Liver (tissue), 9 donors: ENCODE data around the gene FRRS1. TPM values are rescaled to one million over a fixed set of nuclear protein-coding genes. Genes with fewer than 3 reads are reported as not detected.

Source experiments
- DNase-seq: peaks from one replicate; pipeline ENCODE4 v3.0.0-alpha.2; 2017; ENCODE audit warnings: low spot score
- H3K27ac ChIP-seq, 2 donors: one replicate each; pipeline ENCODE4 v1.7.0; 2013; ENCODE audit warnings: inconsistent platforms in 2 of 2, low read length in 2 of 2, control low read depth in 1 of 2, low read depth in 1 of 2, mild to moderate bottlenecking in 1 of 2
- H3K27me3 ChIP-seq, 4 donors: one replicate each; pipeline versions ENCODE4 v1.6.1 to v1.7.0; 2013; ENCODE audit warnings: low read length in 3 of 4, inconsistent platforms in 1 of 4, mild to moderate bottlenecking in 1 of 4, moderate library complexity in 1 of 4; ENCODE audit not compliant: control insufficient read depth in 4 of 4, insufficient read depth in 4 of 4
- H3K36me3 ChIP-seq, 4 donors: one replicate each; pipeline versions ENCODE4 v1.6.1 to v1.7.0; 2013; ENCODE audit warnings: low read length in 3 of 4, mild to moderate bottlenecking in 3 of 4, low read depth in 1 of 4, moderate library complexity in 1 of 4; ENCODE audit not compliant: control insufficient read depth in 4 of 4, insufficient read depth in 3 of 4
- H3K4me1 ChIP-seq, 4 donors: one replicate each; pipeline versions ENCODE4 v1.6.1 to v1.7.0; 2013; ENCODE audit warnings: low read length in 3 of 4, mild to moderate bottlenecking in 3 of 4, moderate library complexity in 1 of 4; ENCODE audit not compliant: control insufficient read depth in 4 of 4, insufficient read depth in 4 of 4
- H3K4me3 ChIP-seq, 3 donors: one replicate each; pipeline versions ENCODE4 v1.6.1 to v1.7.0; 2013; ENCODE audit warnings: low read length in 3 of 3, control low read depth in 1 of 3, low read depth in 1 of 3, mild to moderate bottlenecking in 1 of 3
- H3K9ac ChIP-seq, 2 donors: one replicate each; pipeline ENCODE4 v1.7.0; 2013; ENCODE audit warnings: low read length in 2 of 2, mild to moderate bottlenecking in 2 of 2, moderate library complexity in 2 of 2, control low read depth in 1 of 2, low read depth in 1 of 2
- H3K9me3 ChIP-seq, 4 donors: one replicate each; pipeline versions ENCODE4 v1.6.1 to v1.7.0; 2013; ENCODE audit warnings: low read length in 3 of 4; ENCODE audit not compliant: control insufficient read depth in 4 of 4
- ATF3 ChIP-seq: IDR thresholded peaks from 2 replicates; pipeline ENCODE4 v1.6.1; 2016; ENCODE audit warnings: antibody characterized with exemption
- CTCF ChIP-seq: fragments of 150-350 bp; IDR thresholded peaks from 2 replicates; pipeline ENCODE4 v1.5.1; 2017; ENCODE audit warnings: improper control_type of control experiment, low read depth, low read length; ENCODE audit not compliant: missing input control
- EGR1 ChIP-seq, 2 donors: IDR thresholded peaks; 2 replicates each; pipeline ENCODE4 v1.6.1; 2016 to 2018; ENCODE audit warnings: antibody characterized with exemption in 2 of 2, low read depth in 2 of 2
- FOXA1 ChIP-seq: IDR thresholded peaks from 2 replicates; pipeline ENCODE4 v1.6.1; 2016; ENCODE audit warnings: antibody characterized with exemption
- GABPA ChIP-seq, 2 donors: IDR thresholded peaks in 1 of 2; conservative IDR thresholded peaks in 1 of 2; 2 replicates each; pipeline ENCODE4 v1.6.1; 2016; ENCODE audit warnings: antibody characterized with exemption in 2 of 2, mild to moderate bottlenecking in 1 of 2, moderate library complexity in 1 of 2
- HNF4A ChIP-seq, 2 donors: conservative IDR thresholded peaks; 2 replicates each; pipeline ENCODE4 v1.6.1; 2016; ENCODE audit warnings: antibody characterized with exemption in 2 of 2, mild to moderate bottlenecking in 2 of 2
- HNF4G ChIP-seq: IDR thresholded peaks from 2 replicates; pipeline ENCODE4 v1.6.1; 2016; ENCODE audit warnings: antibody characterized with exemption
- JUND ChIP-seq, 2 donors: IDR thresholded peaks; 2 replicates each; pipeline ENCODE4 v1.6.1; 2016; ENCODE audit warnings: antibody characterized with exemption in 2 of 2
- MAX ChIP-seq: IDR thresholded peaks from 2 replicates; pipeline ENCODE4 v1.6.1; 2016; ENCODE audit warnings: antibody characterized with exemption
- RAD21 ChIP-seq, 2 donors: IDR thresholded peaks; 2 replicates each; pipeline ENCODE4 v1.6.1; 2016; ENCODE audit warnings: antibody characterized with exemption in 2 of 2, mild to moderate bottlenecking in 2 of 2
- REST ChIP-seq: IDR thresholded peaks from 2 replicates; pipeline ENCODE4 v1.6.1; 2016; ENCODE audit warnings: antibody characterized with exemption, mild to moderate bottlenecking
- RXRA ChIP-seq, 2 donors: IDR thresholded peaks; 2 replicates each; pipeline ENCODE4 v1.6.1; 2017 to 2018; ENCODE audit warnings: antibody characterized with exemption in 2 of 2, mild to moderate bottlenecking in 1 of 2
- SP1 ChIP-seq: IDR thresholded peaks from 2 replicates; pipeline ENCODE4 v1.6.1; 2018; ENCODE audit warnings: antibody characterized with exemption, mild to moderate bottlenecking
- TAF1 ChIP-seq: conservative IDR thresholded peaks from 2 replicates; pipeline ENCODE4 v1.6.1; 2016; ENCODE audit warnings: antibody characterized with exemption, mild to moderate bottlenecking
- WGBS: extraction: QIAGEN DNeasy Blood & Tissue Kit; methylation state at CpG from one replicate; pipeline ENCODE4 v1.1.7; 2013; 5-methylcytosine and 5-hydroxymethylcytosine counted together
- polyA plus RNA-seq, 2 donors: library from polyadenylated mRNA; stranded (reverse) in 1 of 2; unstranded in 1 of 2; fragments of 200-250 nt in 1 of 2; fragments of >200 nt in 1 of 2; fragmentation: Nextera tagmentation in 1 of 2; extraction: Ambion mirVana in 1 of 2; gene quantifications; one replicate each; pipeline versions ENCODE4 v1.2.1 to v1.2.3, GENCODE V29; 2013 to 2015
- total RNA-seq, 2 donors: library from RNA; depleted of rRNA; stranded (reverse); fragments of >200 nt; gene quantifications; one replicate each; pipeline ENCODE4 v1.2.3, GENCODE V29; 2014
- donor health status: healthy.
- donor health status: healthy.
- donor health status: healthy.
- donor health status: healthy.
- donor health status: healthy.

FRRS1 gene
- total and polyA plus RNA-seq, 4 donors, result 2.7 to 87.4 (median 30.4) TPM

- peak; percentile 42 for TF ChIP-seq MAX
- peak in 1 of 2 donors; percentile 17 for TF ChIP-seq RXRA (IDR thresholded peaks at IDR 0.05)
These were observed 14.4 kb downstream of the FRRS1 start (continued) for GRCh38 chr1:99751877-99752504.

- peaks cover 2 to 29% (median 14%) of the 10 kb centered on the region in 4 donors for H3K4me1 ChIP-seq
- no peaks in the 10 kb centered on the region for H3K27me3 ChIP-seq
- DNase-seq, result no peak
- TF ChIP-seq TAF1 (no peak), JUND (IDR thresholded peaks at IDR 0.05) (no peak), ATF3 (no peak), HNF4G (no peak), HNF4A (conservative IDR thresholded peaks at IDR 0.05) (no peak), REST (no peak), RAD21 (IDR thresholded peaks at IDR 0.05) (no peak), FOXA1 (no peak), GABPA (IDR thresholded peaks at IDR 0.05 in 1 of 2, conservative IDR thresholded peaks at IDR 0.05 in 1 of 2) (no peak), SP1 (no peak), EGR1 (IDR thresholded peaks at IDR 0.05; ENCODE audit: low read depth in 2 of 2) (no peak), CTCF (no peak), RXRA (IDR thresholded peaks at IDR 0.05) (no peak)
- H3K9ac ChIP-seq, result peak overlapping the region in 1 of 2 donors; percentile 36
- H3K27ac ChIP-seq, result peak overlapping the region; percentile 45 to 61
- no peaks in the 10 kb centered on the region for H3K9me3 ChIP-seq
- peaks cover 3 to 16% (median 12%) of the 10 kb centered on the region in 4 donors for H3K36me3 ChIP-seq
- no peak overlapping the region for H3K4me3 ChIP-seq
- 80% methylated on average over 2 of the region's 2 CpGs for WGBS
These were observed 16.7 kb downstream of the FRRS1 start for GRCh38 chr1:99749504-99750347.
